Ramos (cell line): ENCODE measurements around the gene HELT.

Source experiments
- in situ Hi-C: fragments of 300-500 bp; cut with MboI; formaldehyde crosslinking; loops from one replicate; pipeline ENCODE4 v1.14.3; 2022; ENCODE audit warnings: low sequenced_read_pairs; ENCODE audit not compliant: unreplicated experiment

Gene HELT

DNA sequence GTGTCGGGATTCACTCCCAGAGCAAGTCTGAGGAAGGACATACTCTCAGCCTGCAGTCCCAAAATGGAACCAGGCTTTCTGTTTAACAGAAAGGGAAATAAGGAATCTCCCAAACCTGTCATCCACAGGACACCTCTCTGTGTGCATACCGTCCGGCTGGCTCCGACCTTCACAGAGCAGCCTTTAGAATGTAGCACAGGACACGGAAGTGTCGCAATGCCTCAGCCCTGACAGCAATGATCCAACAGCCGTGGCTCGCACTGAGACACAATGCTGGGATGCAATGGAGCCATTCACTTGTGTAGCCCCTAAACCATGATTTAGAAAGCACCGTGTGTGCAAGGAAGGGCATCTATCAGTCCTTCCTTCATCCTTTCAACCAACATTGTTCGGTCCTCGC, 15.5 kb upstream of the HELT start:
- in situ Hi-C loops, result no loop called here

DNA sequence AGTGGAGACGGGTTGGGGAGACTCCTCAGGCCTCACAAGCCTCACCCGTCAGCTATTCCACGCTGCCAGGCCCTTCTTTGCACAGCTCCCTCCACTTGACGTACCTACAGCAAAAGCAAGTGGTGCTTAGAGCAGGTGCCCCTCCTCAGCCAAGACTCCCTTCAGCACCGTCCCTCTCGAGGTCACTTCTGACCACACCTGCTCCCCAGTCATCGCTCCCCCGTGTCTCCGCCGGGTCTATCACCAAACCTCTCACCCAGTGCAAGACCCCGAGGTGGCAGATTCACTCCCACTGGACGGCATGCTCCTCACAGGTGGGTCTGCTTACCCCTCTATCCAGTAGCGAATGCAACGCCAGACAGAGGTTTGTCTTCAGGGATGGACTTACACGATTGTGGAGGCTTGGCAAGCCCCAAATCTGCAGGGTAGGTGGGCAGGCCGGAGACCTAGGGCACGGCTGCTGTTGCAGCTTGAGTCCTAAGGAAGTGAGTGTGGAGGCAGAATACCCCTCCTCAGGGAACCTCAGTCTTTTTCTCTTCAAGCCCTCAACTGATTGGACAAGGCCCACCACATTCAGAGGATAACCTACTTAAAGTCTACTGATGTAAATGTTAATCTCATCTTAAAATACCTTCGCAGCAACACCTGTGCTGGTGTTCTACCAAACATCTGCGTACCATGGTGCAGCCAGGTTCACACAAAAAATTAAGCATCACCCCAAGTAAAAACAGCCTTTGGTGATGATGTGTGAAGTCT, 14.5 kb upstream of the HELT start:
- in situ Hi-C loops, result no loop called here

DNA sequence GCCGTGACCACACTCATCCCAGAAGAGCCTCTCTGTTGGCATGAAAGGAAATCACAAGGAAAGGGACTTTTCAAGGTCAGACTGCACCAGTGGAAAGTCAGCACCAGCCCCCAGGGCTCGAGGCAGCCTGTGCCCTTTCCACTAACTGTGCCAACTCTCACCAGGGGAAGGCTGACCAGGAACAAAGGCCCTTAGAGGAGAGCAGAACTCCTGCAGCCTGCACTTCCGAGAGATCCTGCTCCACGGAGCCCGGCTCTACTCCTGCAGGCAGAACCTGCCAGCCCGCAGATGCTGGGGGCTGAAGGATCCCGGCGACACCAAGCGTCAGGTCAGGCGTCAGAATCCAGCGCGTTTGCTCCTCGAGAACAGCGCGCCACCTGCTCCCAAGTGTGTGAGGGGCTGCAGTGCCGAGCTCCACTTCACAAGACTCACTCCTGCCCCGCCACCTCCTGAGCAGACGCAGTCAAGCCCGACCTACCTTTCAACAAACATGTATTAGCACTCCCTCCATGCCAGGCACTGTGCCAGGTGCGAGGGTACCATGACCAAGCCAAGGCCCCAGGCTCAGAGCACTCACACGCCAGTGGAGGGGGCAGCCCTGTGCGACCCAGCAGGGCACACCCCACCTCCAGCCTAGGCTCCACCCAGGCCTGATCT, 13.6 kb upstream of the HELT start:
- in situ Hi-C loops, result no loop called here

DNA sequence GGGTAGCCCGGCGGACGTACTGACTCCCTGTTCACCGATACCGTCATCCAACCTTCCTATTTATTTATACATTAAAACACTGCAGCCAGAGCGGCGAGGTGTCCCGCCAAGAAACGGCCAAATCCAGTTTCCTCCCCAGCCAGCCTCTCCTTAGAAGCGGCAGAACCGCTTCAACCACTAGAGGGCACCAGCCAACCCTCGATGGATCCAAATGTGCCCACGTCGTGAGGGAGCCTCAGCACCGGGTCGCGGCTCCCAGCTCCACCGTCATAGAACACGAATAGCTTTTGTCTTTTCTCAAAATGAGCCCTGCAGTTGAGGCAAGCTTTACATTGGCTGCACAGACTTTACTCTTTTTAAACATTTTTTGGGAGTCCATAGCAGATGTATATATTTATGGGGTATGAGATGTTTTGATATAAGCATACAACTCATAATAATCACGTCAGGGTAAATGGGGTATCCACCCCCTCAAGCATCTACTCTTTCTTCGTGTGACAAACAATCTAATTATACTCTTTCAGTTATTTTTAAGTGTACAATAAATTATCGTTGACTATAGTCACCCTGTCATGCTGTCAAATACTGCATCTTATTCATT, 13.0 kb upstream of the HELT start:
- in situ Hi-C loops, result no loop called here

DNA sequence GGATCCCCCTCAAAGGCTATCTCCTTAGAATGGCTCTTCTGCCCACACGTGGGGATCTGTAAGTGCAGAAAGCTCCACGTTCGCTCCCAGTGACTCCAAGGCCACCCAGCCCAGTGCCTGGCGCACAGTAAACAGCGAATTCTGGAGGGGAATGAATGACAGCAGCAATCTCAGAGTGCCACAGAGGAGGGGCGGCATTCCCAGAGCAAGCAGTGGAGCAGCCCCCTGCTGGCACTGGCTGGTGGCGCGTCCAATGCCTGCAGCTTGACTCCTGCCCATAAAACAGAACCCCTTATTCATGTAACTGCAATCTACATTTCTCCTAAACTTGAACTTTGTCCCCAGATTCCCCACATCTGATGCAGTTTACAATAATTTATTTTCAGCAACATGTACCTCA, 6.9 kb upstream of the HELT start:
- in situ Hi-C loops, result no loop called here

DNA sequence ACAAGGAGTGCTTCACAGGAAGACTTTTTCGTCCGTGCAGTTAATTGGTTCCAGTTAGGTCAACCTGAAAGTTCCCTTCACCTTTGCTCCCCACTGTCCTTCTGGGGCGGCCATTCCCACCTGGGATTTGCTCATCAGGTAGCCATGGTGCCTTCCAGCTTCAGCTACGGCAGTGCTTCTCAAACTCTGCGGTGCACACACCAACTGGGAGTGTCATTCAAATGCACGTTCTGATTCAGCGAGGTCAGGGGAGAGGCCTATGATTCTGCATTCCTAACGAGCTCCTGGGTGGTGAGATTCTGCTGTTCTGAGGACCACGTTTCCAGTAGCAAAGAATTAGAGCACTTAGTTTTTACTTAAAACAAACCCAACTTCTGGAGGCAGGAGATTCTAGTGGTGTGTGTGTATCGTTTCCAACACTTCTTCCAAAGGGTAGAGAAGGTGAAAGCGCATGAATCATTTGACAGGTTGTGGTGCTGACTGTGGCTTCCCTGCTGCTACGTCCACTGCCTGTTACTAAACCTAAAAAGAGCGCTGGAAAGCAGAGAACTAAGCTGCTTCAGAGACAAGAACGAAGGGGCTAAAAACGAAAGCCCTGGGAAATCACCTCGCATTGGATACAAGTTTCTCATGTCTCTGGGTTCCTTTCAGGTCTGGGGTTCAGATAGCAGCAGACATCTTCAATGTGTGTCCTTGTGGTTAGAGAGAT, 4.7 kb upstream of the HELT start:
- in situ Hi-C loops, result no loop called here

DNA sequence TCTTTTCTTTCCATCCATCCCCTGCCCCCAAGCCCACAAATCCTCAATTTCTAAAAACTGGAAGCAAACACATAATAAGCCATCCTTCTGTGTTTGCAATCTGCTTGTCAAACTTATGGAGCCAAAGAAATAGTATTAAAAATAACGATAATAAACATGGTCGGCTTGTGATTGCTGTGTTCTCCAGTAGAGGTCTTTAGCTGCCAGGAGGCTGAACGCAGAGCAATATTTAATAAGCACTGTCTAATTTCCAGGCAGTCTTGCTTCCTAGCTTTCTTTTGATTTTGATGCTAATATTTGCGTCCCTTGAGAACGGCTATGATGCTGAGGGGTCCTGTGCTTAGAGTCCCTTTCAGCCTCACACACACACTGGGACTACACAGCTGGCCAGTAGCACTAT, 3.2 kb upstream of the HELT start:
- in situ Hi-C loops, result no loop called here

DNA sequence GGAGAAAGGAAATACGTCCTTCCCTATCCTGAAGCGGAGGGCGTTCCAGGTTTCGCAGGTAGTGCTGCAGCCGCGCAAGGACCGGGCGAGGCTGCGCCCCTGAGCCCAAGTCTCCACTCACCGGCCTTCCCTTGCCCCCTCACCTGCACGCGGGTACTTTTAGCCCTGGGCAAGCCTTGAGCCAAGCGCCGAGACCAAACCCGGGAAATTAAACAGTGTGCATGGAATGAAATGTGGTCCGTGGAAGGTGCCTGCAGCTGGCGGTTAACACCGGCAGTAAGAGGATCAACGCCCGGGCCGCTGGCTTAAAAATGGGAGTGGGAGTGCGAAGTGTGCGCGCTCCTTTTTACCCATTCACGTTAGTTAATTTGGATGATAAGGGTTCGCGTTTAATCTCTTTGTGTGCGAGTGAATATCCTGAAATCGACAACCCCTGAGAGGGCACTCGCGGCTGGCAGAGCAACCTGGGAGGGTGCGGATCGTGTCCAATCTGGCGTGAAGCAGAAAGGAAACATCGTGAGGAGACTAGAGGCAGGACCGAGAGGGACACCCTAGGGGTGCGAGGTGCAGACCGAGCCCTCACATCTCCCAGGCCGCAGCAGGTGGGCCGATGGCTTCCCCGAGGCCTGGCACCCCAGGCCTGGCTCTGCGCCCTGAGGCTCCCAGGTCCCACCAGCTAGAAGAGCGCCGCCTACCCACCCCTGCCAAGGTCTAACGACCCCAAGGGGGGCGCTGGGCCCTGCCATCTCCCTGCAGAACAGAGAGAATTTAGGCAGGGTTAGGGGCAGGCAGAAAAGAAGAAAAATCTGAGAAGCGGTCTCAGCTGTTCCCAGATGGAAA, 2.0 kb upstream of the HELT start:
- in situ Hi-C loops, result no loop called here

DNA sequence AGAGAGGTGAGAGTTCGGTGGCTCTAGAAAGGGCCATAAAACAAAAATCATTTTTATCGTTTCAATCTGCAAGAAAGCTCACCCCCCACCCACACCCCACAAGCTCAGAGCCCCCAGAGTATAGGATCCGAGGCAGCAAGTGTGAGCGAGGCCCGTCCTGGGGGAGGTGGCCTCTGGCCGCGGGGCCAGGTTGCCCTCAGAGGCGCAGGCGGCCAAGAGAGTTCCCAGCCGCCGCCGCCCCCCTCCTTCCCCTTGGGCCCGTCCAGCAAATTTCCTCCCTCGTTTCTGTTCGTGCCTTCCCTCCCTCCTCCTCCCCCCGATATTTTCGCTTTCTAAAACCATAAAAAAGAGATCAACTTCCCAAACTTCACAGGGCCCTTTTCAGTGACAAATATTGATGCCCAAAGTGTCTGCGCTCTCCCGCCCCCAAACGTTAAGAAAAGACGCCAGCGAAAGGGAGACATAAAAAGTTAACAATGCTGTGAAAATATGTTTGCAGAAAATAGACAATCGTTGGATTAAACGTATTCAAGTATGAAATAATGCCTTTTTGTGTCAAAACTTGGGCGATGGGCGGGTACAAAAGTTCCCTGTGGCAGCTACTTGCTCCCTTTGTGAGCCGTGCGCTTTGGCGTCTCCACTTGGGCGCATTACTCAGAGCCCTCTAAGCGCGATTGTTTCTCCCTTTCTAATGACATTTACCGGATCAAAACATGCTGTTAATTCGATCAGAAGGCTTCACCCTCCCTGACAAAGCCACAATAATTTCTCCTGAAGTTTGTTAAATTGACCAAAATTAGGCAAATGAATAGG, 1.1 kb upstream of the HELT start:
- in situ Hi-C loops, result no loop called here

DNA sequence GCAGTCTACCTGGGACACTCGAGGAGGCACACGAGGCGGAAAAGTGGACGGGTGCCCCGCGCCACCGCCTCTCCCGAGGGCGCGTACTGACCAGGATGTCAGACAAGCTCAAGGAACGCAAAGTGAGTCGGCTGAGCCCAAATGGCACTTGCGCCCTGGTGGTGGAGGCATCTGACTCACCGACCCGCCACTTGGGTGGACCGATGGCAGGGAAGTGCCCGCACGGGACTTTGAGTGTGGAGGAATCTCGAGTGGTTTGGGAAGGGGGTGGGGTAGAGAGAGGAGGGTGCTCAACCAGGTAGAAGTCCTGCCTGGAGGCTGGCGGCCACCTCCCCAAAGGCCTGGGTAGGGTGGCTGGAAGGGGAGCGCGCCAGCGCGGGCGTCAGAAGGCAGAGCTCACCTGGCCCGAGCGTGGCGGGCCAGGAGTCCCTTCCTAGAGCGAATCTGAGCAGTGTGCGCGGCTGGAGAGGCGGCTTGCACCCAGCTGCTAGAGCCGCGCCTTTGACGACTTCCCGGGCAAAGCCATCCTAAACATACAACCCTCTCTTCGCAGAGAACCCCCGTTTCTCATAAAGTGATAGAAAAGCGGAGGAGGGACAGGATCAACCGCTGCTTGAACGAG, 655 bp downstream of the HELT start:
- in situ Hi-C loops, result no loop called here

DNA sequence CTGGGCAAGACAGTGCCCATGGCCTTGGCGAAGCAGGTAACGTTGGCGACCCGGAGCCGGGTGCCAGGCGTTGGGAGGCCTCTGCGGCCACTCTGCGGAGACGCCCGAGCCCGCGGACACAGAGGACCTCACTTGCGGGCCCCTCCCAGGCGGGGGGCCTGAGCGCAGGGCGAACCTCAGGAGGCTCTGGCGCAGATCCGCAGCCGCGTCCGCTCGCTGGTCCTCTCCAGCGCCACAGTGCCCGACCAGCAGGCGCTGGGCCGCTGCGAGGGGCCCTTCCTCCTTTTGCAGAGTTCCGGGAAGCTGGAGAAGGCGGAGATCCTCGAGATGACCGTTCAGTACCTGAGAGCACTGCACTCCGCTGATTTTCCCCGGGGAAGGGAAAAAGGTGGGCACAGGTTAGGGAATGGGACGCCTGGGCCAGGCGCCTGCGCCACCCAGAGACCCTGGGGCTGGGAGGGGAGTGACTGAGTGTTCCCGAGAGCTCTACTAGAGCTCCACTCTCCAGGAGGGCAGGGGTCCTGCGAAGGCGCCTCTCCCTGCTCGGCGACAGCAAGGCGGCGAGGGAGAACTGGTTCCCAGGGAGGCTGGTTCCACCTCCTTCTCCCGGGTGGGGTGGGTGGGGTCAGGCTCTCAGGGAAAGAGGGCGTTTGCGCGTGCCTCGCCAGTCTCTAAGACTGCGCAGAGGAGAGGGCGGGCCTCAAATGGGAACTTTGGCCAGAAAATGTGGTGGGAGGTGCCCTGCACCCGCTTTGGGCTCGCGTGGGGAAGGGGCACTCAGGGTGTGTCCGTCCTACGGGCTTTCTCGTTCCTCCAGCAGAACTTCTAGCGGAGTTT, 1.4 kb downstream of the HELT start:
- in situ Hi-C loops, result no loop called here

DNA sequence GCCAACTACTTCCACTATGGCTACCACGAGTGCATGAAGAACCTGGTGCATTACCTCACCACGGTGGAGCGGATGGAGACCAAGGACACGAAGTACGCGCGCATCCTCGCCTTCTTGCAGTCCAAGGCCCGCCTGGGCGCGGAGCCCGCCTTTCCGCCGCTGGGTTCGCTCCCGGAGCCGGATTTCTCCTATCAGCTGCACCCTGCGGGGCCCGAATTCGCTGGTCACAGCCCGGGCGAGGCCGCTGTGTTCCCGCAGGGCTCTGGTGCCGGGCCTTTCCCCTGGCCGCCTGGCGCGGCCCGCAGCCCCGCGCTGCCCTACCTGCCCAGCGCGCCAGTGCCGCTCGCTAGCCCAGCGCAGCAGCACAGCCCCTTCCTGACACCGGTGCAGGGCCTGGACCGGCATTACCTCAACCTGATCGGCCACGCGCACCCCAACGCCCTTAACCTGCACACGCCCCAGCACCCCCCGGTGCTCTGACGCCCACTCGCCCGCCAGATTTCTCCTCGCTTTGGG, 2.1 kb downstream of the HELT start:
- in situ Hi-C loops, result no loop called here

DNA sequence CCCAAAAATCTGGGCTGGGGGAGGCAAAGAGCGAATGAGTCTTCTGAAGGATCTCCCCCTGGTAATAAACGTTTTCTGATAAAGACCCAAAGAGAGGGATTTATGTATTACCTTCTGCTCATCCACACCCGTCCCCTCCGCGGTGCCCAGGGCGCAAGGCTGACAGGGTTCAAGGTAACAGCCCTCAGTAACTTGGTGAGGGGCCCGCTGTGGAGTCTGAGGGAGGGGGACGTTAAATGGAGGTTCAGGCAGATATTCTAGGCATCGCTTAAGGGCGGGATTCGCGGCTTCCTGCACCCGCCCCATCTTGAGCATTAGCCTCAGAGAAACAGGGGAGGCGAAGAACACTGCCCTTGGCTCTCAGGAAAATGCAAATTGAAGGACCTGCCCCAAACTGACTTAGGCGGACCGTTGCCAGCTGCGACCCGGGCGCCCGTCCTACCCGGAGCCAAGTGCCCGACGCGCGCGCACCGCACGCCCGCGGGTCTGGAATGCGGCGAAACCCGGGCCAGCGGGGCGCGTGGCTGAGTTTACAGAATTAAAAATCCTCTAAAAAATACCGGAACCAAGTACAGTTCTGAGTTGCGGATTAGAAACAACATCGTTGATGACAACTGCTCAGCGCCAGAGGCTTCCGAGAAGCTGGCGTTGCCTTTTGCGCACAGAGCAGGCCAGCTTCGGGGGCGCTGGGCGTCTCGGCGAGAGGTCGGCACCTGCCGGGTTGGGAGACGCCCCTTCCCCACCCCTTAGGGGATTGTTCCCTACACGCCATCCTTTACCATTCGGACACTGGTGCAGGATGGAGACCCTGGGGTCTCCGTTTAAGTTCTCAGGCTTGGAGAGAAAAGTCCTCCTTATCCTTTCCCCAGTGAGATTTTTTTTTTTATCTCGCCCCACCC, 2.8 kb downstream of the HELT start:
- in situ Hi-C loops, result no loop called here

DNA sequence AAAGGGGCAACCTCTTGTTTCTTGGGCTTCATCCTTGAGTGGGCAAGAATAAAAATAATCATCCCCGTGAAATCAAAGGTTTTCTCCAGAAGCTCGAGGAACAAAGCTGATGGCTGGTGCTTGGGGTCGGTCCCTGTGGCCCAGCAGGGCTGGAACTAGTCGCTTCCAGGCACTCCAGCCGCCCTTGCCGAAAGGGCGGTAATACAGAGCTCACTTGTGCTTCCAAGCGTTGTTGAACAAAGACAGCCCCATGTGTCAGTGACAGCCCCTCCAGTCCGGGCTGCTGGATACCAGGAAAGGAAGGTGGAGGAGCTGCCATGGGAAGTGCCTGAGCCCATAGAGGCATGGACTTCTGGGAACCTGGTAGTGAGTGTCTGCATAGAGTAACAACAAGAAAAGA, 5.2 kb downstream of the HELT start:
- in situ Hi-C loops, result no loop called here

DNA sequence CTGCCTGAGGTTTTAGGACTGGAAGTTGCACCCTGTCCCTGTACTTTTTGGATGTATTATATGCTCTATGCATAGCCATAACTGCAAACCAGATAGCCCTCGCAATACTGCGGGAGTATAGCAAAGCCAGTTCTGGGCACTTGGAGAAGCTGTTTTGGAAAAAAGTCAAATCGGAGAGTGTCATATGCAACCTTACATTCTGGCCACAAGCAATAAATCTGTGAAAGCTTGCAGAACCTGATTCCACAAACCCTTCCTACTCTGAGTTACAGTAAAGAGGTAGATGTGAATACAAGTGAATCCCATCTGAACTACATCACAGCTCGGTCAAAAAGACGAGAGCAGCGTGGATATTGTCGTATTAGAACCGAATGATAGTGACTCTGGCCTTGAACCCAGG, 10.3 kb downstream of the HELT start:
- in situ Hi-C loops, result loop anchor here (25.0 kb wide), 2 partner anchors 584 to 1009 kb away; no protein-coding TSS in a partner anchor

DNA sequence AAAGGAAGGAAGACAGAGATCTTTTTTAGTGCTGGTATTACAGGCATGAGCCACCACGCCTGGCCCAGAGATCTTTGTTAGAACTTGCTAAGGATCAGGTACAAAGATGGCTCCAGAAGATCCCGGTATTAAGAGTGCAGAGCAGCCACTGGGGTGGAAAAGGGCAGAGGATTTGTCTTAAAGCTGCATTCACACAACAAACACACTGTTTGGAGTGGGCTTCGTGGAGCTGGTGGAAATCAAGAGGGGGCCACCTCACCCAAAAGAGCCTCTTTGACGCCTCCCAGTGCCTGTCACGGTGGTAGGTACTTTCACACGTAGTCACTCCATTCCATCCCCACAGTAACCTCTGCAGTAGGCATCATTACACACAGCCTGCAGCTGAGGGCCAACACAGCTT, 13.3 kb downstream of the HELT start:
- in situ Hi-C loops, result loop anchor here (10.0 to 25.0 kb wide), 3 partner anchors 273 to 1006 kb away; no protein-coding TSS in a partner anchor

DNA sequence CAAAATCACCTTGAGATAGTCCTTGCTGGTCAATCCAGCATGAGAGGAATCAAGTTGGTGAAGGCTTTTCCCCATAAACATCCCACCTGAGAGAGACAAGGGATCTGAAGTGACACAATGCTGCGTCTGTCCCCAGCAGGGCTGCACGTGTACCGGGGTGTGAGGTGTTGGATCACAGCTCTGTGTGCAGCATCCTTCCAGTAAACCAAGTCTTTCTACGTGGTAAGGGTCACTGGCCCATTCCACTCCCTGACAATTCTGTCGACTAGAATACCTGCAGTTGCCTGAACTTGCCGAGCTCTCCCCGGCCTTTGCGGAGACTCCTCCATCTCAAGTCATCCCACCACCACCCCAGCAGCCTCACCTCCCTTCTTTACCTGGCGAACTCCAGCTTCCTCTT, 14.8 kb downstream of the HELT start:
- in situ Hi-C loops, result loop anchor here (10.0 to 25.0 kb wide), 3 partner anchors 272 to 1004 kb away; no protein-coding TSS in a partner anchor
